GM12872 (cell line): ENCODE data around the gene STPG1.

Experiments used
- CTCF ChIP-seq: IDR thresholded peaks from 3 replicates; pipeline ENCODE4 v1.5.1; 2011; ENCODE audit warnings: low read depth, mild to moderate bottlenecking, low read length, moderate library complexity; ENCODE audit not compliant: insufficient read depth

The STPG1 gene

DNA sequence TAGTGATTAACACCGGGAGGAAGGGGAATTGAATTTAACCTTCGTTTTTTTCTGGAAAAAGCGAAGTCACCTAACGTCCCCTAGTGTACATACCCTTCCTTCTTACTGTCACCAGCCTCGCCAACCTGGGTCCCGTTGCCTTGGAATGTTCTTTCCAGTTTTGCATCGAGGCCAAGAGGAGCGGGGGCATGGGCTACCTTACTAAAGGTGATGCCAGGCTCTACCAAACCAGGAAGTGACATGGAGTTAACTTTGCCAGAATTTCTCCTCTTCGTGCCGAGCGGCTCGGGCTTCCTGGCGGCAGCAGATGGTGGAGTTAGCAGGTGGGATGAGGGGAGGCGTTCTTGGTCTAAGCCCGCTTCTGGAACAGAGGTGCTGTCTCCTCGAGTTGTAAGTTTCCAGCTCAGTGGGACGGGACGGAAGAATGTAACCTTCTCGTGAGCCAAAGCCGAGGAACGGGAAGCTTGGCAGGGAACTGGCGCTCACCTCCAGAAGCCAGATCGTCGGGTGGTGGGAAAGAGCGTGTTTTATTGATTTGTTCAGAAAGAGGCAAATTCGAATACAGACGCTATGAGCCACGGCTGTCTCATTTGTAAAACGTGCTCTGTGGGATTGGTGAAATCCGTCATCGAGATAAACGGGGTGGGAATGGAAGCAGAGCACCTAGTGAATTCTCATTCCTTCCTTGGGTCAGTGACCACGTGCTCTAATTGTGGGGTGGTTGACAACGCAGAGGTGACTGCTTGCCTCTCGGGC, 2.5 kb upstream of the STPG1 start:
- TF ChIP-seq CTCF, result no peak

- TF ChIP-seq CTCF, result peak; percentile 98
Observed at GRCh38 chr1:24415334-24415909, 1.8 kb upstream of the STPG1 start, which contains the start of gene NIPAL3. NIPAL3 (plus strand) TSS chr1:24415802; CDS start chr1:24419548, 3,746 bp downstream.

DNA sequence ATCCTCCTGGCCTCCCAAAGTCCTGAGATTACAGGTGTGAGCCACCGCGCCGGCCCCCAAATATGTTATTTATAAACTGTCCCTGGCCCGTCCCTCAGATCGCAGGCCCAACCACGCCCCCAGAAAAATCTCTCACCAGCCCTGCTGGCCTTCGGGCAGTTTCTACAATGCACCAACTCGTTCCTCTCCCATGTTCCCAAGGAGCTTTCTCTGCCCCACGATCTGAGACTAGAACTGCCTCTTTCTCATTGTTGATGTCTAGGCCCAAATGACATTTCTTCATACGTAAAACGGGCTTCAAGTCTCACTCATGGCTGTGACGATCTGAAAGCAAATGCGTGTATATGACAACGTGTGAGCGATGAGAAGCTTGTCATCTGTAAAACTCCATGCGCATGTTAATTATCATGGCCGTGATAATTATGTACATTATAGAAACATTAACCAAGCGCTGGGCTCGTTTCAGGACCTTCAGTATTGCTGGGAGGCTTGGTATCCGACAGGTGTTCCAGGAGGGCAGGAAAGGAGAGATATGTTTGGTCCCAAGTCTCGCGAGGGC, 1.3 kb upstream of the STPG1 start:
- TF ChIP-seq CTCF, result no peak

DNA sequence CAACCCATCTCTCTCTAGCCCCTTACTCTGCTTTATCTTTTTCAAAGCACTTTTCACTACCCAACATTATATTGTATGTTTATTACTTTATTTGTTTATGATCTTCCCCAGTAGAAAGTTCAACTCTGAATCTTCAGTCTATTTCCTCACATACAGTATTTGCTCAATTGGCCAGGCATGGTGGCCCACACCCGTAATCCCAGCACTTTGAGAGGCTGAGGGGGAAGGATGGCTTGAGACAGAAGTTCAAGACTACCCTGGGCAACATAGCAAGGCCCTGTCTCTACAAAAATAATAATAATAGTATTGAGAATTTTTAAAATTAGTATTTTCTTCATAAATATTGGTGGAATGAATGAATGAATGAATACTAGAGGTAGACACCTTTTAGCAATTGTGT, 1.2 kb downstream of the STPG1 start:
- no peak for TF ChIP-seq CTCF

DNA sequence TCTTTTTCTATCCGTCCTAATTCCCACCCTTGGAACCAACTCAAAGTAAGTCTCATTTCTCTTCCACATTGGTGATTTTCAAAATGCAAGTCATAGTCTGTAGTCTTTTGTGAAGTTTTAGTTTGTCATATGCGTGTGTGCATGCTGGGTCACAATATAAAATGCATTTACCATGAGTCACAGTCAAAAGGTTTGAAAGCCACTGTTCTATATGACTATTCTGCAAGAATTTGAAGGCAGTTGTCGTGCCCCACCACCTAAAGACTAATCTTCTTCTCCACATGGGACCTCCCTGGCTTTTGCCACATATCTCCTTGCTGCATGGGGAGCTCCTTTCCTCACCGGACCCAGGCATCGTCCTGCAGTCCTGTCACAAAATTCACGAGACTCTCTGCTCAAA, 1.6 kb downstream of the STPG1 start:
- no peak for TF ChIP-seq CTCF

- TF ChIP-seq CTCF, result no peak
Observed at GRCh38 chr1:24410750-24411149, 2.8 kb downstream of the STPG1 start.

DNA sequence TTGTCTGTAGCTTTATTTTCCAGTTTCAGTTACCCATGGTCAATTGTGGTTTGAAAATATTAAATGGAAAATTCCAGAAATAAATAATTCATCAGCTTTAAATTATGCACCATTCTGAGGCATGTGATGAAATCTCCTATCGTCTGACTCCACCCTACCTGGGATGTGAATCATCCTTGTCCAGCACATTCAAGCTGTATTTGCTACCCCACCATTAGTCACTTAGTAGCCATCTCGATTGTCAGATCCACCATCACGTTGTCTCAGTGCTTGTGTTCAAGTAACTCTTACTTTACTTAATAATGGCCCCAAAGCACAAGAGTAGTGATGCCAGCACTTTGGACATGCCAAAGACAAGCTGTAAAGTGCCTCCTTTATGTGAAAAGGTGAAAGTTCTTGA, 4.0 kb downstream of the STPG1 start:
- no peak for TF ChIP-seq CTCF
